Activated T-helper 17 cell treated with anti-CD3 and anti-CD28 coated beads, Interleukin-2, amount 50 U/mL, for 72 hours (primary cell): ENCODE results near the gene CFAP99. TPM values are rescaled to one million over a fixed set of nuclear protein-coding genes. Genes with fewer than 3 reads are reported as not detected.
"Not testable (repeated sequence)": the region's sequence is repeated elsewhere in the genome, so short reads cannot be mapped to it uniquely, and the experiment has no call there.

Experiments
- ATAC-seq: fragments of 150-1000 bp; cut with Tn5 transposase; replicated peaks from 2 replicates; pipeline ENCODE4 v1.10.0; 2021; ENCODE audit warnings: mild to moderate bottlenecking, moderate library complexity
- H3K27ac Mint-ChIP-seq: one replicate; pipeline ENCODE4 v1.8.0; 2022; ENCODE audit warnings: mixed read lengths
- H3K27me3 Mint-ChIP-seq: one replicate; pipeline ENCODE4 v1.8.0; 2022; ENCODE audit warnings: mixed read lengths
- H3K36me3 Mint-ChIP-seq: one replicate; pipeline ENCODE4 v1.8.0; 2022; ENCODE audit warnings: low read depth, mild to moderate bottlenecking, mixed read lengths
- H3K4me1 Mint-ChIP-seq: one replicate; pipeline ENCODE4 v1.8.0; 2022; ENCODE audit warnings: mixed read lengths
- H3K4me3 Mint-ChIP-seq: one replicate; pipeline ENCODE4 v1.8.0; 2022; ENCODE audit warnings: mild to moderate bottlenecking, mixed read lengths
- H3K9me3 Mint-ChIP-seq: one replicate; pipeline ENCODE4 v1.8.0; 2022; ENCODE audit warnings: mixed read lengths
- total RNA-seq, 2 donors: library from RNA; stranded (reverse); gene quantifications; one replicate each; pipeline ENCODE4 v1.2.3, GENCODE V29; 2022

The CFAP99 gene
- under 1 TPM; 0.11 to 0.26 TPM for total RNA-seq

DNA sequence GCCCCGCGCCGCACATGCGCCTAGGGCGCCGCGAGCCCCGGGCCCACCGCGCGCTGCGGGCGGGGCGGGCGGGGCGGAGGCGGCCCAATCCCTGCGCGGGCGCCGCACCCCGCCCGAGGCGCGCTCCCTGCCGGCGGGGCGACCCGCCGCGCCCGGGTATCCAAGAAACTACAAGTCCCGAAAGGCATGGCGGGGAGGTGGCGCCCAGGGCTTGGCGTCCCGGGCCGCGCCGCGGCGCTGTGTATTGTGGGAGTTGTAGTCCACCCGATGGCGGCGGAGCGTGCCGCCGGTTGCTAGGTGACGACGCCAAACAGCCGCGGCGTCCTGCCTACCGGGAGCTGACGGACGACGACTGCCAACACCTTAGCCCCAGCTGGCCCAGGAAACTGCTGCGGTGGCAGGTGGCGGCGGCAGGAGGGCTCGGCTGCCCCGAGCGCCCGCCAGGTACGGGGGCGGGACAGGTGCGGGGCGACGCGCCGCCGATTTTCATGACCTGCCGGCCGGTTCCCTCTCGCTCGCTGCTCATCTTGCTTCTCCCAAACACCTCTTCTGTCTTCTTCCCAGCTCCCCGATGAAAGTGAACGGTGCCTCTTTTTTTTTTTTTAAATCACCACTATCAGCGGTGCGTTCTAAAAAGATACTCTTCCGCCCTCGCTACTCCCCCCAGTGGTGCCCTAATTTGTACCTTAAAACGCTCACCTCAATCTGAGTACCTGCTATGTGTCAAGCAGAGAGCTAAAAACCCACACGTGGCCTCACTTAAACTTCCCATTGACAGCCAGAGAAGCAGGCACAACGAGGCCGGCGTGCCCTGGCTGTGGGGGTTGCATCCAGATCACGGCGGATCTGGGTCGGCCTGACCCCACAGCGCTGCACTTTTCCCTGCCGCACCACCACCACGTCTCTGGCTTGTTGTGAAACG, at the start of gene CFAP99:
TSS of gene CFAP99 (plus strand) at position 306 of the 922 bp plus-strand sequence.
- H3K36me3 Mint-ChIP-seq: peaks cover 9% of the 10 kb centered on the region
- H3K27ac Mint-ChIP-seq: peak within 1 kb of the TSS; percentile 58
- peak; percentile 94 for ATAC-seq
- peak within 1 kb of the TSS; percentile 84 for H3K4me3 Mint-ChIP-seq
- H3K4me1 Mint-ChIP-seq: peaks cover 27% of the 10 kb centered on the region
- H3K9me3 Mint-ChIP-seq: no peaks in the 10 kb centered on the region
- no peaks in the 10 kb centered on the region for H3K27me3 Mint-ChIP-seq

DNA sequence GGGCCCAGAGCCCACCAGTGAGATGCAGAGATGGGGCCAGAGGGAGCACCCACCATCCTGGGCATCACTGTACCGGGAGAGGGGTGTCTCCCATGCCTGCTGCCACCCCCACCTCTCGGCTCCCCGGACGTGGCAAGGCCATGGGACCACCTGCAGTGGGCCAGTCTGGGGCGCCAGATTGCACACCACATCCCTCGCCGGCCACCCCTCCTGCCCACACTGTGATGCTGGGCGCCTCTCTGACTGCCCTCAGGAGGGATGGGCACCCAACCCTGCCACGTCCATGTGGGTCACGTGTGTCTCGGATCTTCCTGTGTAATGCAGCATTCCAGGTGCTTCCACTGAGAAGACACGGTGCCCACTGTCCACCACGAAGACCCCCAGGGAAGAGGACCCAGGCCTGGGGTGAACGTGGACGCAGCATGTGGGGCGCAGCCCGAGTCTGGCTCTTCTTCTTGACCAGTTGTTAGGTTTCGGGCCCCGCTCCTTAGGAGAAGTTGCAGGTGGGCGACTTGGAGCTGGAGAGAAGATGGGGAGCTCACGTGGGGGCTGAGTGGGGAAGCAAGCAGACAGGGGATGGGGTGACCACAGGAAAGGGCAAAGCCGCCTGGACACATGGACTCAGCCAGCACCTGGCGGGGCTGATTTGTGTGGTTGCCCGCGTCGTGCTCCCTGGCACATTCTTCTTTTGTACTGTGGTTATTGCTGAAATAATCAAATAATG, 48.0 kb upstream of the CFAP99 start:
- Mint-ChIP-seq H3K27ac (no peak overlapping the region), H3K27me3 (no peaks in the 10 kb centered on the region), H3K36me3 (peaks cover 20% of the 10 kb centered on the region), H3K4me3 (no peak overlapping the region), H3K4me1 (no peaks in the 10 kb centered on the region), H3K9me3 (no peaks in the 10 kb centered on the region)
- no peak for ATAC-seq

DNA sequence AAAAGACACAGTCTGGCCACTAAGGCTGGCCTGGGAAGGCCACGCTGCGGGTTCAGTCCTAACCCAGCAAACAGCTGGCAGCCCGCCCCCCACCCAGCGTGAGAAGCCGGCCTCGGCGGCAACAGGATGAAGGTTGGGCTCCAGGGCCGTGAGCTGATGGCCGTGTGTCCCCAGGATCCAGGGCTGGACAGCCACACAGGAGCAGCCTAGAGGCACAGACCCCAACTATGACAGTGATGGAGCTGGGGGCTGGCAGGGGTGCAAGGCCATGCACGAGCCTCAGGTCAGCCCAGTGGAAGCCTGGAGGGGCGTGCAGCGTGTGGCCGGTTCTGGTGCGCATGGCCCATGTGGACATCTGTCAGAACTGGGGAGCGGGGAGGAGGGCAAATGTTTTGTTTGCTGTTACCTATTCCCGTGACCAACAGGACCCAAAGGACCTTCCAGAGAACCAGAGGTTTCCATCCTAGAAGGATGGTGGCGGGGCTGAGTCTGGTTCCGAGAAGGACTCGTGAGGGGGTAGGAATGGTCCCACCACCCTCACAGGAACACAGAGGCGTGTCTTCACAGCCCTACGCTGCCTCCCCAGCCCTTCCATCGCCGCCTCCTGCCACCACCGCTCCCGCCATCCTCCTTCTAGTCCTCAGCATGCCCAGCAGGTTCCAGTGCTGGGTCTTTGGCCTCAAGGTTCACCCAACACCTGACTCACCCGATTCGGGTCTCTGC, 46.8 kb upstream of the CFAP99 start:
- H3K4me3 Mint-ChIP-seq: no peak overlapping the region
- ATAC-seq: no peak
- H3K36me3 Mint-ChIP-seq: peaks cover 20% of the 10 kb centered on the region
- H3K9me3 Mint-ChIP-seq: no peaks in the 10 kb centered on the region
- no peak overlapping the region for H3K27ac Mint-ChIP-seq
- no peaks in the 10 kb centered on the region for H3K4me1 Mint-ChIP-seq
- no peaks in the 10 kb centered on the region for H3K27me3 Mint-ChIP-seq

DNA sequence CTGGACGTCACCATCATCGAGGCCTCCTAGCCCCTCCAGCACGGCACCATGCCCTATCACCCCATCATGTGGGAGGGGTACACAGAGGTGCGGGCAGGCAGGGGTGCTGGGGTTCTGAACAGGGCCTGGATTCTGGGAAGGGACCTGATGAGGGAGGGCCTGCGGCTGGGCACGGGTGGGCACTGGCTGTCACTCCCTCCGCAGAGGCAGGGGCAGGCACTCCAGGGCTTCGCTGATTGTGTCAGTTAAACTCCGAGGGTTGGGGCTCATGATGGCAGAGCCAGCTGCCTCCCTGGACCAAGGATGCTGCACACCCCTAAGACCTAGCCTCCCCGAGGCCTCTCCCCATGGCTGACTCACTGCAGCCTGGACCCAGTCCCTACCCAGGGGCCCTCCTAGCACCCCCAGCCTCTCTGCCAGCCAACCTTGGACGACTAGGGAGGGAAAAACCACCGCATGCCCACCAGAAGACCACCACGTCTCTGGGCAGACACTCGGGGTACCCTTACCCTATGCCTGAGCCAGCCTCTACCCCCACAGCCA, 46.2 kb upstream of the CFAP99 start:
- no peak for ATAC-seq
- Mint-ChIP-seq H3K4me1 (no peaks in the 10 kb centered on the region), H3K27ac (no peak overlapping the region), H3K9me3 (no peaks in the 10 kb centered on the region), H3K36me3 (peaks cover 20% of the 10 kb centered on the region), H3K27me3 (no peaks in the 10 kb centered on the region), H3K4me3 (no peak overlapping the region)

DNA sequence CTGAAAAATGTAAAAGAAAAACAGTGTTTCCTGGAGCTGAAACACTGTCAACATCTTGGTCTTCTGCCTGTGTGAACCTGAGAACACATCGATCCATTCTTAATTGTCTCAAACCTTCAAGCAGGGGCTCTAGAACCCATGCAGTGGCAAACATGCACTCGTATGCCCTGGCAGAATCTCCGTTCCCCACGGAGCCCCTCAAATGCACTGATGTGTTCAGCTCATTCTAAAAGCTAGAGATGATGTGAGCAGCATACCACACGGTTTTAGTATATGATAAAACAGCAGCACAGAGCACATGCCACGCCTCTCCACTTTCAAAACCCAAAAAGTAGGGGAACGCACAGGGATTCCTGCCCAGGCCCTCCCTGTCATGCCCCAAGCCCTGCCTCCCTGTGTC, 45.2 kb upstream of the CFAP99 start:
- no peaks in the 10 kb centered on the region for H3K4me1 Mint-ChIP-seq
- no peak for ATAC-seq
- H3K27me3 Mint-ChIP-seq: no peaks in the 10 kb centered on the region
- H3K9me3 Mint-ChIP-seq: no peaks in the 10 kb centered on the region
- H3K4me3 Mint-ChIP-seq: no peak overlapping the region
- peaks cover 20% of the 10 kb centered on the region for H3K36me3 Mint-ChIP-seq
- H3K27ac Mint-ChIP-seq: no peak overlapping the region

DNA sequence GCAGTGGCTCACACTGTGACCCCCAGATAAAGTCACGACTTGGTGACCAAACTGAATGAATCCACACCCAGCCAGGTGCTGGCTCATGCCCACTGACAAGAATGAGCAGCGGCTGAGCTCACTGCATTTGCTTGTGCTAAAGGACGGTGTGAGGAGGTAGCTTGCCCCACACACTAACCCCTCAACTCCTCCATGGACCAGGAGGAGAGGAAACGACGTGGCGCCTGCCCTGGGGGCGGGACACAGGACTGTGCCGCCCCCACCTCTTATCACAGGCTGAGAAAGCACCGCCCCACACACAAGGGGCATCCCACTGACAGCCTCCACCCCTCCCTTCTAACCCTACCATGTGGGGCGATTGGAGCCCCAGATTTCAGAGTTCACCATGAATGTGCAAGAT, 43.3 kb upstream of the CFAP99 start:
- no peaks in the 10 kb centered on the region for H3K27me3 Mint-ChIP-seq
- H3K4me3 Mint-ChIP-seq: no peak overlapping the region
- H3K27ac Mint-ChIP-seq: no peak overlapping the region
- H3K4me1 Mint-ChIP-seq: no peaks in the 10 kb centered on the region
- no peaks in the 10 kb centered on the region for H3K9me3 Mint-ChIP-seq
- H3K36me3 Mint-ChIP-seq: peaks cover 20% of the 10 kb centered on the region
- ATAC-seq: no peak

DNA sequence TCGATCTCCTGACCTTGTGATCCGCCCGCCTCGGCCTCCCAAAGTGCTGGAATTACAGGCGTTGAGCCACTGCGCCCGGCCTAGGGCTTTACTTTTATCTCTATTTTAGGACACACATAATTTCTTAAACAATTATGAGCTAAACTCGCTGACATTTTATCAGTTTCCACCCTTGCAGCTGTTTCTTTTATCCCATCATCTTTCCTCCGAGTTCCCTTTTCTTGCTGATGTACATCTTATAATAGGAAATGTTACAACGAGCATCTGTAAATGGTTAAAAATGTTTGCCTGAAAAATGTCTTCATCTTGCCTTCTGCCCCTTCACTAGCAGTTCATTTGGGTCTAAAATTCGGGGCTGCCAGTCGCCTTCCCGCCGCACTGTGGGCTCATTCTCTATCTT, 41.5 kb upstream of the CFAP99 start:
- Mint-ChIP-seq H3K4me3 (no peak overlapping the region), H3K9me3 (no peaks in the 10 kb centered on the region), H3K36me3 (peaks cover 9% of the 10 kb centered on the region), H3K27ac (peak overlapping the region; percentile 66), H3K4me1 (no peaks in the 10 kb centered on the region), H3K27me3 (no peaks in the 10 kb centered on the region)
- no peak for ATAC-seq

DNA sequence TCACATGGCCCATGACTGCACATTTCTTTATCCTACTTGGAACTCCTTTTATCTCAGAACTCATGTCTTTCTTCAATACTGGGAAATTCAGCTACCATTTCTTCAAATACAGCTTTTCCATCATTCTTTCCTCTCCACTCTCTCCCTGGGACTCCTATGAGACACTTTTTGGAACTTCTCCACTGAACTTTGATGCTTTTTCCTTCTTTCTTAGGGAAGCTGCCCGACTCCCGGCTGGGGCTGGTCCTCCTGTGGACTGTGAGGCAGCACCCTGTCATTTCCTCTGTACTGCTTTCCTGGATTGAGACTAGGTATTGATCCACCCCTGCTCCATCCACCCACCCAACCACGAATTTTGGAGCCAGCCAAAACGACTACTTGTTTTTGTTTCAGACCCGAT, 40.4 kb upstream of the CFAP99 start:
- Mint-ChIP-seq H3K4me1 (peaks cover 2% of the 10 kb centered on the region), H3K9me3 (no peaks in the 10 kb centered on the region), H3K36me3 (peaks cover 8% of the 10 kb centered on the region), H3K27me3 (no peaks in the 10 kb centered on the region), H3K4me3 (no peak overlapping the region), H3K27ac (peak overlapping the region; percentile 4)
- ATAC-seq: no peak

DNA sequence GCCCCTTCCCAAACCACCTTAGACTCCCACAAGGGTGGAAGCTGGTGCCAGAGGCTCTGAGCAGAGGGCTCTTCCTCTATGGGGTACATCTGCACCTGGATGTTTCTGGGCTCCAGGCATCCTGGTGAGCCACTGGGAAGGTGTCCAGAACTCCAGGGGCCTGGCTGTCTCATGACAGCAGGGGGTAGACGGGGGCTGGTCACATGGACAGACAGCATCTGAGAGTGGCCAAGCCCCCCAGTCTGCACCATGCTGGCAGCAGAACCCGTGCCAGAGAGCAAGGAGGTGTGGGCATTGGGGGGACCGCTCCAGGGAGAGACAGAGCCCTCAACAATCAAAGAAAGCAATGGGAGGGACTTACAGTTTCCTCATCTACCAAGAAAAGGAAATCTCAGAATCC, 39.9 kb upstream of the CFAP99 start:
- no peak for ATAC-seq
- H3K27me3 Mint-ChIP-seq: no peaks in the 10 kb centered on the region
- H3K9me3 Mint-ChIP-seq: no peaks in the 10 kb centered on the region
- H3K4me3 Mint-ChIP-seq: no peak overlapping the region
- peaks cover 5% of the 10 kb centered on the region for H3K4me1 Mint-ChIP-seq
- H3K36me3 Mint-ChIP-seq: peaks cover 3% of the 10 kb centered on the region
- peak overlapping the region; percentile 4 for H3K27ac Mint-ChIP-seq

DNA sequence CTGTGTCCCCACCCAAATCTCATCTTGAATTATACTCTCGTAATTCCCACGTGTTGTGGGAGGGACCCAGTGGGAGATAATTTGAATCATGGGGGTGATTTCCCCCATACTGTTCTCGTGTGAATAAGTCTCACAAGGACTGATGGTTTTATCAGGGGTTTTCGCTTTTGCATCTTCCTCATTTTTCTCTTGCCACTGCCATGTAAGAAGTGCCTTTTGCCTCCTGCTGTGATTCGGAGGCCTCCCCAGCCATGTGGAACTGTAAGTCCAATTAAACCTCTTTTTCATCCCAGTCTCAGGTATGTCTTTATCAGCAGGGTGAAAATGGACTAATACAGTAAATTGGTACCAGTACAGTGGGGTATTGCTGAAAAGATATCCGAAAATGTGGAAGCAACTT, 38.2 kb upstream of the CFAP99 start:
- not testable (repeated sequence) for H3K9me3 Mint-ChIP-seq, H3K4me3 Mint-ChIP-seq, H3K4me1 Mint-ChIP-seq, H3K36me3 Mint-ChIP-seq, H3K27ac Mint-ChIP-seq, H3K27me3 Mint-ChIP-seq, ATAC-seq

DNA sequence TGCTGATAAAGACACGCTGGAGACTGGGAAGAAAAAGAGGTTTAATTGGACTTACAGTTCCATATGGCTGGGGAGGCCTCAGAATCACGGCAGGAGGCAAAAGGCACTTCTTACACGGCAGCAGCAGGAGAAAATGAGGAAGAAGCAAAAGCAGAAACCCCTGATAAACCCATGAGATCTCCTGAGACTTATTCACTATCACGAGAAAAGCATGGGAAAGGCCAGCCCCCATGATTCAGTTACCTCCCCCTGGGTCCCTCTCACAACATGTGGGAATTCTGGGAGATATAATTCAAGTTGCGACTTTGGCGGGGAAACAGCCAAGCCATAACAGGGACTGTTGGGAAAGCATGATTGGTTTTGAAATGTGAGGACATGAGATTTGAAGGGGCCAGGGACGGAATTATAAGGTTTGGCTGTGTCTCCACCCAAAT, 36.0 kb upstream of the CFAP99 start:
- not testable (repeated sequence) for H3K27me3 Mint-ChIP-seq, ATAC-seq, H3K4me3 Mint-ChIP-seq, H3K4me1 Mint-ChIP-seq, H3K36me3 Mint-ChIP-seq, H3K9me3 Mint-ChIP-seq
- peak overlapping the region; percentile 65 for H3K27ac Mint-ChIP-seq

DNA sequence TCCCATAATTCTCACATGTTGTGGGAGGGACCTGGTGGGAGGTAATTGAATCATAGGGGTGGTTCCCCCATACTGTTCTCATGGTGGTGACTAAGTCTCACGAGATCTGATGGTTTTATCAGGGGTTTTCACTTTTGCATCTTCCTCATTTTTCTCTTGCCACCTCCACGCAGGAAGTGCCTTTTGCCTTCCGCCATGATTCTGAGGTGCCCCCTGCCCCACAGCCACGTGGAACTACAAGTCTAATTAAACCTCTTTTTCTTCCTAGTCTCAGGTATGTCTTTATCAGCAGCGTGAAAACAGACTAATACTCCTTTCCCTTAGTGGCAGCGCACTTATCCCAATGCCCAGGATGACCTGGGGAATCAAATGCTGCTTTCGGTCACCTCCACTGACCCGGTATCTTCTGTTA, 35.5 kb upstream of the CFAP99 start:
- H3K4me3 Mint-ChIP-seq, ATAC-seq, H3K27me3 Mint-ChIP-seq, H3K4me1 Mint-ChIP-seq, H3K9me3 Mint-ChIP-seq, H3K36me3 Mint-ChIP-seq: not testable (repeated sequence)
- H3K27ac Mint-ChIP-seq: peak overlapping the region; percentile 65

DNA sequence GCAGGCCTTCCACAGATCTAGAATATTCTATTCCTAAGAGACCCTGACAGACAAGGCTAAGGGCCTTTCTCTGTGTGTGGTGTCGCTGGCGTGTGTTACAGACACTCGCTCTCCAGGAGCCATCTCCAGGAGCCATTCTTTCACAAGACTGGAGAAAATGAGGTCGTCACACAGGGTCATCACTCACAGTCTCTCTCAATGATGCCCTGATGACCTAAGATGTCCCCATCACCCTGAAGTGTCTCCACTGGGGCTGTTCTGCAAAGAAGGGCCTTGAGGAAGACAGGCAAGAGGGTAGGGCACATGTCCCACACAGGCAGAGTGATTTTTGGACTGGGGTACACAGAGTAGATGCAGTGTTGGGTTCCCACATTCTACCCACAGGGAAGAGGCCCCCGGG, 35.0 kb upstream of the CFAP99 start:
- no peaks in the 10 kb centered on the region for H3K27me3 Mint-ChIP-seq
- peak overlapping the region; percentile 65 for H3K27ac Mint-ChIP-seq
- no peak for ATAC-seq
- no peaks in the 10 kb centered on the region for H3K36me3 Mint-ChIP-seq
- H3K9me3 Mint-ChIP-seq: no peaks in the 10 kb centered on the region
- peaks cover 5% of the 10 kb centered on the region for H3K4me1 Mint-ChIP-seq
- H3K4me3 Mint-ChIP-seq: no peak overlapping the region

DNA sequence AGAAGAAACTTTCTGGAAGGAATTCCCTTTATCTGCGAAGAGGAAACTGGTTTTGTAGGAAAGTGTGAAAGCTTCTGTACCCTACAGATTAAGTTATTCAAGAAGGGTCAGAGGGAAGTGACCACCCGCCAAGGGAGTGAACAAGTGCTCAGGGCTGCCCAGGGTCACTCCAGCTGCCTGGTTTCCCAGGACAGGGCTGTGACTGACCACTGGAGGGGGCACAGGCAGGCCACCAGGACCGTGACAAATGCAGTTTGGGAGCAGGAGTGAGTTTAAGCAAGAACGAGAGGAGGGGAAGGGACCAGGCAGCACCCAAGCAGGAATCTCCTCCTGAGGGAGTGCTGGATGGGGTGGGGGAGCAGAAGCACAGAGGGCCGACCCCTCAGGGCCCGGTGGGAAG, 34.5 kb upstream of the CFAP99 start:
- no peaks in the 10 kb centered on the region for H3K9me3 Mint-ChIP-seq
- no peak overlapping the region for H3K4me3 Mint-ChIP-seq
- H3K27ac Mint-ChIP-seq: no peak overlapping the region
- peaks cover 5% of the 10 kb centered on the region for H3K4me1 Mint-ChIP-seq
- no peaks in the 10 kb centered on the region for H3K36me3 Mint-ChIP-seq
- no peaks in the 10 kb centered on the region for H3K27me3 Mint-ChIP-seq
- ATAC-seq: no peak
